Ascending aorta (tissue), 2 donors: ENCODE data around the gene DPP3. TPM values are rescaled to one million over a fixed set of nuclear protein-coding genes. Genes with fewer than 3 reads are reported as not detected.

Experiments
- DNase-seq, 2 donors: peaks; one replicate each; pipeline ENCODE4 v3.0.0-alpha.2; 2019; ENCODE audit warnings: low spot score in 2 of 2
- H3K27ac ChIP-seq, 2 donors: fragments of 200-600 bp; sonication (generic); one replicate each; pipeline ENCODE4 v1.5.1; 2016 to 2017; ENCODE audit warnings: mild to moderate bottlenecking in 1 of 2
- H3K27me3 ChIP-seq: fragments of 200-600 bp; sonication (generic); one replicate; pipeline ENCODE4 v1.5.1; 2017
- H3K36me3 ChIP-seq, 2 donors: fragments of 200-600 bp; sonication (generic); one replicate each; pipeline ENCODE4 v1.5.1; 2016
- H3K4me1 ChIP-seq, 2 donors: fragments of 200-600 bp; sonication (generic); one replicate each; pipeline ENCODE4 v1.5.1; 2016 to 2017; ENCODE audit warnings: mild to moderate bottlenecking in 1 of 2
- H3K4me3 ChIP-seq, 2 donors: fragments of 200-600 bp; sonication (generic); one replicate each; pipeline ENCODE4 v1.5.1; 2016 to 2017; ENCODE audit warnings: mild to moderate bottlenecking in 1 of 2
- H3K9me3 ChIP-seq, 2 donors: fragments of 200-600 bp; sonication (generic); one replicate each; pipeline ENCODE4 v1.5.1; 2016
- intact Hi-C: fragments of 100-400 bp; cut with DNase I; formaldehyde crosslinking; loops from one replicate; pipeline ENCODE4 v1.15.1; 2023
- total RNA-seq: library from RNA; depleted of rRNA; stranded (reverse); fragments of >200 nt; gene quantifications from one replicate; pipeline ENCODE4 v1.1.0, GENCODE V29; 2016
- TF ChIP-seq, protein P1 (sequence below), 3 experiments: fragments of 200-600 bp in 2 of 3; fragments of 450-650 bp in 1 of 3; sonication (generic) in 2 of 3; IDR thresholded peaks; one replicate each; pipeline ENCODE4 v1.5.1; 2016 to 2019; ENCODE audit warnings: antibody characterized with exemption in 3 of 3, mild to moderate bottlenecking in 1 of 3, moderate library complexity in 1 of 3

Gene DPP3
- total RNA-seq, 1 donor from 2014 or later = 14.8 TPM

DNA sequence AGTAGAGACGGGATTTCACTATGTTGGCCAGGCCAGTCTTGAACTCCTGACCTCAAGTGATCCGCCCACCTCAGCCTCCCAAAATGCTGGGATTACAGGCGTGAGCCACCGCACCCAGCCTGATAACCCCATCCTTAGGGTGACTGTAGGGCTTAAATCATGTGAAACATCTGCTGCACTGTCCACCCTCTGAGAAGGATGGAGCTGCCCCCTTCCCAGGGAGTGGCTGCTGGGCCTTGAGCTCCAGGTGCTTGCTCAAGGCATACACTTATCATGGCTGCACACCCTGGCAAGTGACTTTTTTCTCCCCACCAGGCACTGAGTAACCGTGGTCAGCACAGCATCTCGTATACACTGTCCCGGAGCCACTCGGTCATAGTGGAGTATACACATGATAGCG is 8.2 kb upstream of the DPP3 start:
- H3K4me3 ChIP-seq = no peak overlapping the region
- H3K27ac ChIP-seq = no peak overlapping the region
- intact Hi-C loops = no loop called here
- H3K9me3 ChIP-seq = no peaks in the 10 kb centered on the region
- no peak for DNase-seq
- TF ChIP-seq, protein P1, sequence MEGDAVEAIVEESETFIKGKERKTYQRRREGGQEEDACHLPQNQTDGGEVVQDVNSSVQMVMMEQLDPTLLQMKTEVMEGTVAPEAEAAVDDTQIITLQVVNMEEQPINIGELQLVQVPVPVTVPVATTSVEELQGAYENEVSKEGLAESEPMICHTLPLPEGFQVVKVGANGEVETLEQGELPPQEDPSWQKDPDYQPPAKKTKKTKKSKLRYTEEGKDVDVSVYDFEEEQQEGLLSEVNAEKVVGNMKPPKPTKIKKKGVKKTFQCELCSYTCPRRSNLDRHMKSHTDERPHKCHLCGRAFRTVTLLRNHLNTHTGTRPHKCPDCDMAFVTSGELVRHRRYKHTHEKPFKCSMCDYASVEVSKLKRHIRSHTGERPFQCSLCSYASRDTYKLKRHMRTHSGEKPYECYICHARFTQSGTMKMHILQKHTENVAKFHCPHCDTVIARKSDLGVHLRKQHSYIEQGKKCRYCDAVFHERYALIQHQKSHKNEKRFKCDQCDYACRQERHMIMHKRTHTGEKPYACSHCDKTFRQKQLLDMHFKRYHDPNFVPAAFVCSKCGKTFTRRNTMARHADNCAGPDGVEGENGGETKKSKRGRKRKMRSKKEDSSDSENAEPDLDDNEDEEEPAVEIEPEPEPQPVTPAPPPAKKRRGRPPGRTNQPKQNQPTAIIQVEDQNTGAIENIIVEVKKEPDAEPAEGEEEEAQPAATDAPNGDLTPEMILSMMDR (IDR thresholded peaks at IDR 0.05) = no peak
- H3K4me1 ChIP-seq = peaks cover 7% of the 10 kb centered on the region in 2 donors
- H3K36me3 ChIP-seq = peaks cover 34 to 53% of the 10 kb centered on the region in 2 donors
- no peaks in the 10 kb centered on the region for H3K27me3 ChIP-seq

DNA sequence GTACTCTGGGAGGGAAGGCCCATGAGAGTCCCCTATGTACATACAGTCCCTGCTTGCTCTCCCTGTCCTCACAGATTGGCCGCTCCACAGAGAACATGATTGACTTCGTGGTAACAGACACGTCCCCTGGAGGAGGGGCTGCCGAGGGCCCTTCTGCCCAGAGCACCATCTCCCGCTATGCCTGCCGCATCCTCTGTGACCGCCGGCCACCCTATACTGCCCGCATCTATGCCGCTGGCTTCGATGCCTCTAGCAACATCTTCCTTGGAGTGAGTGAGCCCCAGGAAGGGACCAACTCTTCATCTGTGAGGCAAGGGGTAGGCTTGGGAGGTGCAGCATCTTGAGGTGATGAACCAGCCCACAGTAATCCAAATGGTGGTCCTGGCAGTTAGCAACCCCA is 7.1 kb upstream of the DPP3 start:
- Histone ChIP-seq H3K4me3 (no peak overlapping the region), H3K9me3 (no peaks in the 10 kb centered on the region), H3K27me3 (no peaks in the 10 kb centered on the region), H3K36me3 (peaks cover 34 to 53% of the 10 kb centered on the region in 2 donors), H3K27ac (no peak overlapping the region), H3K4me1 (no peaks in the 10 kb centered on the region)
- intact Hi-C loops = no loop called here
- TF ChIP-seq, protein P1 (IDR thresholded peaks at IDR 0.05) = no peak
- no peak for DNase-seq

DNA sequence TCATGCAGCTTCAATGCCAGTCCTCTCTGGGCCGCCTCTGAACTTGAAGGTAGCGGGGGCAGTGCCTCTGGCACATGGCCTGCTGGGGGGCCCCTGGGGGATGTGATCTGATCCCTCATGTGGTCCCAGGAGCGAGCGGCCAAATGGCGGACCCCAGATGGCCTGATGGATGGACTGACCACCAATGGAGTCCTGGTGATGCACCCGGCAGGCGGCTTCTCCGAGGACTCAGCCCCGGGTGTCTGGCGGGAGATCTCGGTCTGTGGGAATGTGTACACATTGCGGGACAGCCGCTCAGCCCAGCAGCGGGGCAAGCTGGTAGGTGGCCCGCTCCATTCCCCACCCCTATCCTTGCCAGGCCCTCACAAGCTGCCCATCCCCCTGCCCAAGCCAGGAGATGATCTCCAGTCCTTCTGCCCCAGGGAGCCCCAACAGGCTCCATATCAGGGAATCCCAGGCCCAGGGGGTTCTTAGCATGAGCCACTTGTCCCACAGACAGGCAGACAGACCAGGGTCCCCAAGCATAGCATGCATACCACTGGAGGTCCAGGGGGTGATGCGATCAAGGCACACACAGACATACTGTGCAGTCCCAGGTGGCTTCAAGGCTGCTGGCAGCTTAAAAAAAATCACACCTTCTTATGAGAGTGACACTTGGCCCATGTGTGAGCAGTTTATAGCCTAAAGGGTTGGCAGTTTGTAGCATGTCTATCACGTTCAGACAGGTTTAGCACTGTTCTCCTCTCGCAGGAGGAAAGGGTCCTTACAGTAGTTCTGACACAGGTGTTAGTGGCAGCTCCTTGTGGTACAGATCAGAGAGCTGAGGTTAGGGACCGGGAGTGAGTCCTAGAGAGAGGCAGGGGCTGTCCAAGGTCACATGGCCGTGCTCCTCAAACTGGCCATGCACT is 6.4 kb upstream of the DPP3 start:
- H3K4me3 ChIP-seq = no peak overlapping the region
- no peak for DNase-seq
- TF ChIP-seq, protein P1 (IDR thresholded peaks at IDR 0.05) = no peak
- peaks cover 0 to 4% of the 10 kb centered on the region in 2 donors for H3K4me1 ChIP-seq
- peaks cover 34 to 53% of the 10 kb centered on the region in 2 donors for H3K36me3 ChIP-seq
- no peaks in the 10 kb centered on the region for H3K9me3 ChIP-seq
- intact Hi-C loops = no loop called here
- H3K27ac ChIP-seq = no peak overlapping the region
- H3K27me3 ChIP-seq = no peaks in the 10 kb centered on the region

DNA sequence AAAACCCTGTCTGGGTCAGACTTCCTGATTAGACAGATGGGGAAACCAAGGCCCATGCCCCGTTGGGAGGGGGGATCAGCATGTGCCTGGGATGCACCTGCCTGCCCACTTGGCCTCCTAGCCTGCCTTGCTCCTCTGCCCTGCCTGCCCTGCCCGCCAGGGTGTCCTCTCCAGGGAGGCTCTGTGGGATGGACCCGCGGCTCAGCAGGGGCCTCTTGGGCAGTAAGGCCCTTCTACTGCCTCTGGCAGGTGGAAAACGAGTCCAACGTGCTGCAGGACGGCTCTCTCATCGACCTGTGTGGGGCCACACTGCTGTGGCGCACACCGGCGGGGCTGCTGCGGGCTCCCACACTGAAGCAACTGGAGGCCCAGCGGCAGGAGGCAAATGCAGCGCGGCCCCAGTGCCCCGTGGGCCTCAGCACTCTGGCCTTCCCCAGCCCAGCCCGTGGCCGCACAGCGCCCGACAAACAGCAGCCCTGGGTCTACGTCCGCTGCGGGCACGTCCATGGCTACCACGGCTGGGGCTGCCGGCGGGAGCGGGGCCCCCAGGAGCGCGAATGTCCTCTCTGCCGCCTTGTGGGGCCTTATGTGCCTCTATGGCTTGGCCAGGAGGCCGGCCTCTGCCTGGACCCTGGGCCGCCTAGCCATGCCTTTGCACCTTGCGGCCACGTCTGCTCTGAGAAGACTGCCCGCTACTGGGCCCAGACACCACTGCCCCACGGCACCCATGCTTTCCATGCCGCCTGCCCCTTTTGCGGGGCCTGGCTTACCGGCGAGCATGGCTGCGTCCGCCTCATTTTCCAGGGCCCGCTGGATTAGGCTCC is 4.7 kb upstream of the DPP3 start:
- peaks cover 34 to 50% of the 10 kb centered on the region in 2 donors for H3K36me3 ChIP-seq
- no peak for DNase-seq
- no peak overlapping the region for H3K4me3 ChIP-seq
- TF ChIP-seq, protein P1 (IDR thresholded peaks at IDR 0.05) = no peak
- H3K27me3 ChIP-seq = no peaks in the 10 kb centered on the region
- H3K4me1 ChIP-seq = peaks cover 0 to 8% of the 10 kb centered on the region in 2 donors
- intact Hi-C loops = no loop called here
- no peak overlapping the region for H3K27ac ChIP-seq
- no peaks in the 10 kb centered on the region for H3K9me3 ChIP-seq

DNA sequence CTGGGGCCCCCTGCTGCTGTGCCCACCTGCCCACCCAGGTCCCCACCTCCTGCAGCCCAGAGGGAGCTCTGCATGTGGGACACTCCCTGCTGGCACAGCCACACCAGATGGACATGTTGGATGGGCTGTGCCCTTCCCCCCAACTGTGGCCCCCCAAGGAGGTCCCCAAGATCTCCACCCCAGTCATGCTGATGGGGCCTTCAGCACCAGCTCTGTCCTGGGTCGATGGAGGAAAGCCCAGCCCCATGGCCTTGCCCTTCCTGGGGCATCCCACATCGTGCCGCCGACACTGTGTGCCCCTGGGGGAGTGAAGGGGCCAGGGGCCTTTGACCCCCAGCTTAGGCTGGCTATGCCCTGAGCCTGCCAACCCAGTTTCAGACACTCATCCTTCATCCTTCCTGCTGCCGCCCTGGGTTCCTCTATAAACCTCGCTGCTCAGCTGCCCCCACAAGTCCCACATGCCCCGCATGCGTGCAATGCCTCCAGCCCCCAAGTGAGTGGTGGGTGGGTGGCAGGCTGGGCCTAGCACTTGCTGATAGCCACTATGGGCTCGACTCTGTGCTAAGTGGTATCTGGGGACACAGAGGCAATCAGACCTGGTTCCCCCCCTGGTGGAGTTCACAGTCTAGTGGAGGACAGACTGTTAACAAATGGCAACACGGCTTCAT is 3.9 kb upstream of the DPP3 start:
- peaks cover 31 to 45% of the 10 kb centered on the region in 2 donors for H3K36me3 ChIP-seq
- H3K9me3 ChIP-seq = no peaks in the 10 kb centered on the region
- TF ChIP-seq, protein P1 (IDR thresholded peaks at IDR 0.05) = no peak
- no peak overlapping the region for H3K27ac ChIP-seq
- peaks cover 0 to 13% of the 10 kb centered on the region in 2 donors for H3K4me1 ChIP-seq
- no peak for DNase-seq
- intact Hi-C loops = no loop called here
- H3K27me3 ChIP-seq = no peaks in the 10 kb centered on the region
- H3K4me3 ChIP-seq = no peak overlapping the region
